OCI-LY7 (cell line): ENCODE measurements around the gene PPM1G. TPM values are rescaled to one million over a fixed set of nuclear protein-coding genes. Genes with fewer than 3 reads are reported as not detected.

ENCODE experiments used
- BruUV-seq: library from RNA; stranded (reverse); fragments of 400-500 nt; replicated peaks from 2 replicates; lab custom pipeline; 2021; lab: Mats Ljungman, UMichigan
- CTCF ChIA-PET: fragments of 300-600 bp; sonication (Branson Sonifier 250); formaldehyde crosslinking; loops from one replicate; lab custom pipeline; 2022; ENCODE audit warnings: antibody characterized with exemption; ENCODE audit not compliant: unreplicated experiment; lab: Charles Lee
- POLR2A ChIA-PET: fragments of 300-600 bp; sonication (Branson Sonifier 250); formaldehyde crosslinking; loops from one replicate; lab custom pipeline; 2022; ENCODE audit warnings: antibody characterized with exemption; lab: Charles Lee
- DNase-seq: peaks from one replicate; pipeline ENCODE4 v3.0.0-alpha.2; 2015; ENCODE audit warnings: low spot score
- H2AFZ ChIP-seq: fragments of 200-600 bp; sonication (generic), shearing (Covaris generic); 2 replicates; pipeline ENCODE4 v1.6.1; 2014; ENCODE audit warnings: mild to moderate bottlenecking, antibody characterized with exemption, low read length, moderate library complexity
- H3K27ac ChIP-seq: fragments of 200-600 bp; sonication (generic); 2 replicates; pipeline ENCODE4 v1.5.1; 2014; ENCODE audit warnings: mixed run types, low read depth, mild to moderate bottlenecking, moderate library complexity, low read length, inconsistent platforms; ENCODE audit not compliant: poor library complexity, severe bottlenecking
- H3K36me3 ChIP-seq: fragments of 200-600 bp; sonication (generic); 2 replicates; pipeline ENCODE4 v1.6.1; 2014; ENCODE audit warnings: mild to moderate bottlenecking, antibody characterized with exemption, low read length, moderate library complexity, mixed read lengths; ENCODE audit not compliant: insufficient read depth
- H3K4me1 ChIP-seq: fragments of 200-600 bp; sonication (generic); 2 replicates; pipeline ENCODE4 v1.5.1; 2014; ENCODE audit warnings: mild to moderate bottlenecking, low read length; ENCODE audit not compliant: insufficient read depth, poor library complexity, severe bottlenecking
- H3K4me2 ChIP-seq: fragments of 200-600 bp; sonication (generic); 2 replicates; pipeline ENCODE4 v1.6.1; 2014; ENCODE audit warnings: mild to moderate bottlenecking, low read length
- H3K4me3 ChIP-seq: fragments of 200-600 bp; sonication (generic); 2 replicates; pipeline ENCODE4 v1.5.1; 2014; ENCODE audit warnings: mild to moderate bottlenecking, low read depth, low read length; ENCODE audit not compliant: poor library complexity, severe bottlenecking
- H3K79me2 ChIP-seq: fragments of 200-600 bp; sonication (generic); 2 replicates; pipeline ENCODE4 v1.6.1; 2016; ENCODE audit warnings: low read depth, mild to moderate bottlenecking, low read length, moderate library complexity, mixed read lengths; ENCODE audit not compliant: insufficient read depth
- H3K9me2 ChIP-seq: fragments of 200-600 bp; sonication (generic); 2 replicates; pipeline ENCODE4 v1.6.1; 2016; ENCODE audit warnings: mild to moderate bottlenecking, low read length, mixed read lengths; ENCODE audit not compliant: insufficient read depth
- H3K9me3 ChIP-seq: fragments of 200-600 bp; sonication (generic); 2 replicates; pipeline ENCODE4 v1.6.1; 2014; ENCODE audit warnings: mild to moderate bottlenecking, mixed run types, low read length, mixed read lengths
- H4K20me1 ChIP-seq: fragments of 200-600 bp; sonication (generic); 2 replicates; pipeline ENCODE4 v1.6.1; 2014; ENCODE audit warnings: mild to moderate bottlenecking, antibody characterized with exemption, low read length, moderate library complexity, mixed read lengths; ENCODE audit not compliant: insufficient read depth
- EZH2phosphoT487 ChIP-seq: fragments of 200-600 bp; sonication (generic); IDR thresholded peaks from 2 replicates; pipeline ENCODE4 v1.6.1; 2018; ENCODE audit warnings: low read depth, borderline replicate concordance, mild to moderate bottlenecking, mixed run types, antibody characterized with exemption, low read length, moderate library complexity, mixed read lengths
- intact Hi-C: fragments of 100-400 bp; cut with micrococcal nuclease; formaldehyde crosslinking; loops from one replicate; pipeline ENCODE4 v1.10.0; 2022; ENCODE audit not compliant: unreplicated experiment
- total RNA-seq, 2 experiments: library from RNA; depleted of rRNA in 1 of 2; stranded (reverse); fragments of >200 nt in 1 of 2; shearing (Covaris generic) in 1 of 2; gene quantifications; 2 replicates each; pipeline ENCODE4 v1.2.3, GENCODE V29; 2014 to 2022
- TF ChIP-seq, protein P1 (sequence below): fragments of 200-600 bp; sonication (generic); conservative IDR thresholded peaks from 2 replicates; pipeline ENCODE4 v1.5.1; 2014; ENCODE audit warnings: mild to moderate bottlenecking, antibody characterized with exemption, low read length, moderate library complexity, mixed read lengths

PPM1G gene
- total RNA-seq, 2 experiments from 2014 or later: 101 to 147 TPM

GRCh38 chr2:27370026-27370815 is 39.2 kb downstream of the PPM1G start, which contains the start of the genes EIF2B4 and SNX17:
EIF2B4 (minus strand) TSS chr2:27370338; CDS start chr2:27370314, 24 bp downstream.
SNX17 (plus strand) TSS chr2:27370616; CDS start chr2:27370744, 128 bp downstream.
- H3K79me2 ChIP-seq: peaks cover 35% of the 10 kb centered on the region

DNA sequence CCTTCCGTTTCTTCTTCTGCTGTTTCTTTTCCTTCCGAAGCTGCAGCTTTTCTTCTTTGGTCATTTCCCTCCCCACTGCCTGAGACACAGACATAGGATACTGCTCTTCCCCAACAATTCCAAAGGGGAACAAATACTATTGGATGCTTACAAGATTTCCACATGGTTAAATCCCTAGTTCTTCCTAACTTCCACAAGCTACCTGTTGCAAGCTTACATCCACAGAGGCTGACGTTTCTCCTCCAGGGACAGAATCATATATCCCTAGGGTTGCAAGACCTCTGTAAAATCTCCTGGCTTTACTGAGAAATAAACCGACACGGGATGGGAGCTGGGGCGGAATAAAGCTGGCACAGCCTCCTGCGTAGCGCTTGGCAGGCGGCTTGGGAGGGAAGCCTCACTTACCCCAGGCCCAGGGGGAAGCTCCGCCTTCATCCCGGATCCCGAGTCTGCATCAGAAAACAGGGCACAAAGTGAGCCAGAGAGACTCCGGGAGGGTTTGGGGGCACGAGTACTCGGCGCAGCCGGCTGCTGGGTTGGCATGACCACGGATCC is 39.8 kb downstream of the PPM1G start:
- Histone ChIP-seq H2AFZ (peak overlapping the region; percentile 61), H3K27ac (peak overlapping the region; percentile 53), H3K4me2 (peak overlapping the region; percentile 100), H3K4me3 (peak overlapping the region; percentile 90), H3K36me3 (peaks cover 63% of the 10 kb centered on the region), H3K4me1 (peaks cover 27% of the 10 kb centered on the region), H3K9me3 (no peaks in the 10 kb centered on the region), H4K20me1 (no peaks in the 10 kb centered on the region), H3K9me2 (no peaks in the 10 kb centered on the region), H3K79me2 (peaks cover 35% of the 10 kb centered on the region)
- POLR2A ChIA-PET: interaction anchor here (0.7 to 1.9 kb wide), 5 partner anchors 11 to 203 kb away, joined by 3 to 10 read pairs (median 4); partner anchors contain the start of genes GTF3C2 and NRBP1
- no TSS peak for BruUV-seq
- CTCF ChIA-PET: interaction anchor here (0.8 to 1.3 kb wide), 3 partner anchors 10 to 59 kb away, joined by 3 to 4 read pairs (median 4); partner anchors contain the start of genes MPV17 and NRBP1
- intact Hi-C loops: loop anchor here (1.0 to 2.0 kb wide), 3 partner anchors 13 to 260 kb away; partner anchors contain the start of genes CCDC121, GPN1, GTF3C2 and MPV17
- no peak for DNase-seq
- TF ChIP-seq, protein P1, sequence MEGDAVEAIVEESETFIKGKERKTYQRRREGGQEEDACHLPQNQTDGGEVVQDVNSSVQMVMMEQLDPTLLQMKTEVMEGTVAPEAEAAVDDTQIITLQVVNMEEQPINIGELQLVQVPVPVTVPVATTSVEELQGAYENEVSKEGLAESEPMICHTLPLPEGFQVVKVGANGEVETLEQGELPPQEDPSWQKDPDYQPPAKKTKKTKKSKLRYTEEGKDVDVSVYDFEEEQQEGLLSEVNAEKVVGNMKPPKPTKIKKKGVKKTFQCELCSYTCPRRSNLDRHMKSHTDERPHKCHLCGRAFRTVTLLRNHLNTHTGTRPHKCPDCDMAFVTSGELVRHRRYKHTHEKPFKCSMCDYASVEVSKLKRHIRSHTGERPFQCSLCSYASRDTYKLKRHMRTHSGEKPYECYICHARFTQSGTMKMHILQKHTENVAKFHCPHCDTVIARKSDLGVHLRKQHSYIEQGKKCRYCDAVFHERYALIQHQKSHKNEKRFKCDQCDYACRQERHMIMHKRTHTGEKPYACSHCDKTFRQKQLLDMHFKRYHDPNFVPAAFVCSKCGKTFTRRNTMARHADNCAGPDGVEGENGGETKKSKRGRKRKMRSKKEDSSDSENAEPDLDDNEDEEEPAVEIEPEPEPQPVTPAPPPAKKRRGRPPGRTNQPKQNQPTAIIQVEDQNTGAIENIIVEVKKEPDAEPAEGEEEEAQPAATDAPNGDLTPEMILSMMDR: no peak
- no peak for TF ChIP-seq EZH2phosphoT487

More at GRCh38 chr2:27370026-27370815, 39.2 kb downstream of the PPM1G start, which contains the start of the genes EIF2B4 and SNX17:
- Histone ChIP-seq H3K4me3 (peak within 1 kb of the TSS; percentile 90), H3K27ac (peak within 1 kb of the TSS; percentile 68), H2AFZ (peak within 1 kb of the TSS; percentile 61), H3K36me3 (peaks cover 67% of the 10 kb centered on the region), H4K20me1 (no peaks in the 10 kb centered on the region), H3K4me1 (peaks cover 27% of the 10 kb centered on the region), H3K9me2 (no peaks in the 10 kb centered on the region), H3K9me3 (no peaks in the 10 kb centered on the region), H3K4me2 (peak within 1 kb of the TSS; percentile 100)
- no TSS peak for BruUV-seq
- no peak for TF ChIP-seq EZH2phosphoT487
- TF ChIP-seq, protein P1: peak; percentile 81
- ChIA-PET CTCF (interaction anchor here (0.8 to 1.3 kb wide), 3 partner anchors 9 to 58 kb away, joined by 3 to 4 read pairs (median 4); partner anchors contain the start of genes MPV17 and NRBP1), POLR2A (interaction anchor here (0.6 to 2.2 kb wide), 6 partner anchors 10 to 59 kb away, joined by 3 to 18 read pairs (median 5); partner anchors contain the start of genes GTF3C2, NRBP1 and ZNF513)
- DNase-seq: peak; percentile 99
- intact Hi-C loops: loop anchor here (1.0 to 2.0 kb wide), 3 partner anchors 14 to 259 kb away; partner anchors contain the start of genes CCDC121, GPN1, GTF3C2 and MPV17
